KMS-11 (cell line): ENCODE measurements around the gene ANAPC13.

Experiments used
- H2AFZ ChIP-seq: fragments of 200-600 bp; sonication (generic); 2 replicates; pipeline ENCODE4 v1.6.1; 2016; ENCODE audit warnings: antibody characterized with exemption, mixed run types, low read depth
- H3K27ac ChIP-seq: fragments of 200-600 bp; sonication (generic); 2 replicates; pipeline ENCODE4 v1.6.1; 2016; ENCODE audit warnings: mild to moderate bottlenecking, mixed run types
- H3K27me3 ChIP-seq: fragments of 200-600 bp; sonication (generic); 2 replicates; pipeline ENCODE4 v1.6.1; 2017; ENCODE audit warnings: mild to moderate bottlenecking, low read depth, mixed run types, moderate library complexity; ENCODE audit not compliant: insufficient read depth
- H3K36me3 ChIP-seq: fragments of 200-600 bp; sonication (generic); 2 replicates; pipeline ENCODE4 v1.6.1; 2017; ENCODE audit warnings: mild to moderate bottlenecking, mixed run types; ENCODE audit not compliant: insufficient read depth
- H3K4me1 ChIP-seq: fragments of 200-600 bp; sonication (generic); 2 replicates; pipeline ENCODE4 v1.6.1; 2016; ENCODE audit warnings: mild to moderate bottlenecking, low read depth, mixed run types; ENCODE audit not compliant: poor library complexity, severe bottlenecking
- H3K4me2 ChIP-seq: fragments of 200-600 bp; sonication (generic); 2 replicates; pipeline ENCODE4 v1.7.0; 2016; ENCODE audit warnings: mild to moderate bottlenecking, mixed run types
- H3K4me3 ChIP-seq: fragments of 200-600 bp; sonication (generic); IDR thresholded peaks from 2 replicates; pipeline ENCODE4 v1.6.1; 2017; ENCODE audit warnings: low read depth, low read length, mixed read lengths; ENCODE audit not compliant: insufficient read depth
- H3K79me2 ChIP-seq: fragments of 200-600 bp; sonication (generic); 2 replicates; pipeline ENCODE4 v1.6.1; 2016; ENCODE audit warnings: low read depth, mixed run types; ENCODE audit not compliant: insufficient read depth
- H3K9ac ChIP-seq: fragments of 200-600 bp; sonication (generic); 2 replicates; pipeline ENCODE4 v1.6.1; 2016; ENCODE audit warnings: mild to moderate bottlenecking, mixed run types
- H4K20me1 ChIP-seq: fragments of 200-600 bp; sonication (generic); 2 replicates; pipeline ENCODE4 v1.6.1; 2016; ENCODE audit warnings: mild to moderate bottlenecking, mixed run types; ENCODE audit not compliant: insufficient read depth
- CTCF ChIP-seq: fragments of 200-600 bp; sonication (generic); conservative IDR thresholded peaks from 2 replicates; pipeline ENCODE4 v1.6.1; 2017; ENCODE audit warnings: low read depth, mild to moderate bottlenecking, antibody characterized with exemption, low read length, moderate library complexity, mixed read lengths

ANAPC13 gene

GRCh38 chr3:134483195-134483900 lies 2.4 kb downstream of the ANAPC13 start:
- Histone ChIP-seq H3K79me2 (peaks cover 35% of the 10 kb centered on the region), H3K9ac (no peak overlapping the region), H3K4me3 (no peak overlapping the region), H3K27ac (no peak overlapping the region), H3K36me3 (0 out of 2 replicates have a peak, but pooled peaks cover 6% of the 10 kb centered on the region), H4K20me1 (no peaks in the 10 kb centered on the region), H2AFZ (no peak overlapping the region), H3K4me1 (peaks cover 17% of the 10 kb centered on the region), H3K4me2 (no peak overlapping the region; the same call in 1 of the 2 replicates), H3K27me3 (no peaks in the 10 kb centered on the region)
- no peak for TF ChIP-seq CTCF

- Histone ChIP-seq H3K36me3 (0 out of 2 replicates have a peak, but pooled peaks cover 6% of the 10 kb centered on the region), H3K4me3 (no peak overlapping the region), H3K27me3 (no peaks in the 10 kb centered on the region), H3K79me2 (peaks cover 29% of the 10 kb centered on the region), H3K4me1 (peaks cover 12% of the 10 kb centered on the region), H4K20me1 (no peaks in the 10 kb centered on the region), H2AFZ (no peak overlapping the region), H3K4me2 (no peak overlapping the region), H3K27ac (no peak overlapping the region), H3K9ac (no peak overlapping the region)
- TF ChIP-seq CTCF, result no peak
Observed at GRCh38 chr3:134482622-134483021, 3.2 kb downstream of the ANAPC13 start.

GRCh38 chr3:134481166-134481565 lies 4.6 kb downstream of the ANAPC13 start:
- Histone ChIP-seq H3K4me3 (no peak overlapping the region), H3K4me2 (no peak overlapping the region), H3K9ac (no peak overlapping the region), H3K36me3 (0 out of 2 replicates have a peak, but pooled peaks cover 6% of the 10 kb centered on the region), H2AFZ (no peak overlapping the region), H4K20me1 (no peaks in the 10 kb centered on the region), H3K4me1 (peaks cover 6% of the 10 kb centered on the region), H3K79me2 (peaks cover 16% of the 10 kb centered on the region; the same call in 1 of the 2 replicates), H3K27me3 (no peaks in the 10 kb centered on the region), H3K27ac (no peak overlapping the region)
- no peak for TF ChIP-seq CTCF

- Histone ChIP-seq H3K4me2 (no peak overlapping the region), H3K27me3 (no peaks in the 10 kb centered on the region), H3K79me2 (peaks cover 16% of the 10 kb centered on the region; the same call in 1 of the 2 replicates), H3K4me3 (no peak overlapping the region), H3K9ac (no peak overlapping the region), H2AFZ (no peak overlapping the region), H3K36me3 (0 out of 2 replicates have a peak, but pooled peaks cover 6% of the 10 kb centered on the region), H4K20me1 (no peaks in the 10 kb centered on the region), H3K4me1 (peaks cover 6% of the 10 kb centered on the region), H3K27ac (no peak overlapping the region)
- no peak for TF ChIP-seq CTCF
Observed at GRCh38 chr3:134480546-134480945, 5.2 kb downstream of the ANAPC13 start.
